ENCODE data around the gene CFAP58.

- no peak for TF ChIP-seq CTCF (IDR thresholded peaks at IDR 0.05; ENCODE audit: extremely low read depth in 1 of 2, insufficient read depth in 1 of 2, low read depth in 1 of 2, low read length in 2 of 2)
- TF ChIP-seq FOS (IDR thresholded peaks at IDR 0.05; ENCODE audit: borderline replicate concordance, insufficient read depth, low read length), result no peak
- no peak for TF ChIP-seq MAX (IDR thresholded peaks at IDR 0.05; ENCODE audit: insufficient read depth, insufficient read length)
- no peak for TF ChIP-seq POLR2A (IDR thresholded peaks at IDR 0.05; ENCODE audit: low read depth, low read length)
- no peak for TF ChIP-seq POLR2AphosphoS5 (IDR thresholded peaks at IDR 0.05; ENCODE audit: insufficient read depth, low read depth, low read length)
- no peak for TF ChIP-seq EZH2 (IDR thresholded peaks at IDR 0.05; ENCODE audit: borderline replicate concordance, low read depth, low read length, severe bottlenecking)
- TF ChIP-seq MYC (IDR thresholded peaks at IDR 0.05; ENCODE audit: low read depth, low read length), result no peak
- no peak for TF ChIP-seq JUN (IDR thresholded peaks at IDR 0.05; ENCODE audit: borderline replicate concordance, insufficient read depth, insufficient read length, low read depth)
- TF ChIP-seq GATA2 (IDR thresholded peaks at IDR 0.05; ENCODE audit: insufficient read depth, insufficient read length, low read depth, low read length), result no peak
These were observed 103.3 kb downstream of the CFAP58 start for GRCh38 chr10:104456802-104457542.
